H1 (cell line): ENCODE data around the gene ATPAF1.
"Not testable (repeated sequence)": the region's sequence is repeated elsewhere in the genome, so short reads cannot be mapped to it uniquely, and the experiment has no call there.

Source experiments
- CTCF ChIP-seq, 3 experiments: IDR thresholded peaks; 1 replicate in 2 of 3; 2 replicates in 1 of 3; pipeline versions ENCODE4 v1.5.1 to v1.6.1; 2011; ENCODE audit warnings: low read length in 3 of 3, mild to moderate bottlenecking in 3 of 3, inconsistent platforms in 2 of 3, low read depth in 1 of 3, moderate library complexity in 1 of 3; ENCODE audit not compliant: insufficient read depth in 1 of 3; ENCODE audit errors: control extremely low read depth in 1 of 3
- PHF8 ChIP-seq: fragments of 200-600 bp; sonication (generic); conservative IDR thresholded peaks from 2 replicates; pipeline ENCODE4 v1.7.1; 2012; ENCODE audit warnings: low read depth, mild to moderate bottlenecking, inconsistent platforms, low read length, moderate library complexity

- not testable (repeated sequence) for TF ChIP-seq PHF8; CTCF (IDR thresholded peaks at IDR 0.05; ENCODE audit: control extremely low read depth in 1 of 3, insufficient read depth in 1 of 3, low read depth in 1 of 3, low read length in 3 of 3)
Observed at GRCh38 chr1:46694676-46695075, 26.5 kb upstream of the ATPAF1 start.
